ENCODE measurements around the gene AMBP.

AMBP gene

DNA sequence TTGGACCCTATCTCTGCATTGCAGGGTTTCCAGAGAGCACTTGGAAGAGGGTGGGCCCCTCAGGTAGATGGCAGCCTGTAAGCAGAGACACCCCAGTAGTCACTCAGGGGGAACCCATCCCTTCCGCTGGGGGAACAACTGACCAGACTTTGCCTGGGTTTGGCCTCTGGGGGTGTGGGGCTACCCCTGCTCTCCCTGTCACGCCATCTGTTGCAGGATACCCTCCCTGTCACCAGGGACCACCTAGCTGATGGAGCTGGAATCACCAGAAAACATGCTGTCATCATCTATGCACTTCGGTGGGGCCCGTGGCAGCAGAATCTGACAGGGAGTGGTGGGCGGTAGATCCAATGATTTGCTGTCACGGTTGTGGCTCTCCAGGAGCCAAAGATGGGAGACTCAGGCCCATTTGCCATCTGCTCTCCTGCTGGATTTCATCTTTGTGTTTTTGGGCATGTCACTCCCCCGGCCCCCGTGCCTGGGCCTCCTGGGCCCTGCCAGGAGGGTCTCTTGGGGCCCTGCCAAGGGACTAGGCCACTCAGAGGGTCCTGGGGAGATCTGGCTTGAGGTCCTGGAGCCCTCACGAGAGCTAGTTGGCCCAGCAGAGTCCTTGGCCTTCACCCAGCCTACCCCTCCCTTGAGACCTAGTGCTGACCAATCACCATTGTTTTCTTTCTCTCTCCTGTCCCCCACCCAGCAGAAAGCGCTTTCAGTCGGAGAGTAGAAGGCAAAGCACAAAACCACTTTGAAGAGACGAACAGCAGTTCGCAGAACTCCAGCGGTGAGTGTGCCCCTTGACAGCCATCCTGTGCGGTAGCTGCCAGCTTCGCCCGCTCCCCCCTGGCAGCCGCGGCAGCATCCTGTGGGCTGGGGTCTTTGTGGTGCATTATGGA is 45.9 kb downstream of the AMBP start:
- no peak overlapping the region for H3K23ac ChIP-seq (ENCODE audit: low read depth, low read length, poor library complexity)
- peak overlapping the region; percentile 53 for H3K27ac ChIP-seq (replicated peaks; ENCODE audit: low read length)
- peaks cover 0 to 3% of the 10 kb centered on the region in 2 donors for H3K9me3 ChIP-seq (replicated peaks in 1 of 2; ENCODE audit: control insufficient read depth in 2 of 2, insufficient read depth in 1 of 2, low read depth in 1 of 2, low read length in 2 of 2)
- no peak overlapping the region for H4K91ac ChIP-seq (ENCODE audit: low read depth, low read length, poor library complexity)
- no peak overlapping the region for H2BK15ac ChIP-seq (ENCODE audit: low read length)
- H3K18ac ChIP-seq (ENCODE audit: low read length), result no peak overlapping the region
- H3K79me1 ChIP-seq (ENCODE audit: low read depth, low read length), result no peaks in the 10 kb centered on the region
- no peaks in the 10 kb centered on the region for H3K27me3 ChIP-seq (ENCODE audit: control insufficient read depth in 3 of 3, insufficient read depth in 3 of 3, low read depth in 1 of 3, low read length in 3 of 3)
- no peak overlapping the region for H3K14ac ChIP-seq (ENCODE audit: low read length)
- peak overlapping the region; percentile 7 for H2AK5ac ChIP-seq (ENCODE audit: low read depth, low read length)
- no CpG with 5 or more reads among the region's 19 CpGs for WGBS, 2 donors (ENCODE audit: extremely low coverage in 2 of 2, insufficient read length in 2 of 2, insufficient replicate concordance in 1 of 2)
- DNase-seq (ENCODE audit: low spot score), result no peak
- H4K8ac ChIP-seq (ENCODE audit: low read depth, low read length), result no peak overlapping the region
- H3K4me1 ChIP-seq (ENCODE audit: control insufficient read depth in 2 of 2, insufficient read depth in 1 of 2, low read depth in 1 of 2, low read length in 2 of 2), result peaks cover 0 to 11% of the 10 kb centered on the region in 2 donors
- no peak overlapping the region for H2AFZ ChIP-seq (ENCODE audit: low read length)
- peaks cover 52 to 80% of the 10 kb centered on the region in 2 donors for H3K36me3 ChIP-seq (replicated peaks in 1 of 2; ENCODE audit: control insufficient read depth in 2 of 2, insufficient read depth in 2 of 2, low read length in 2 of 2)
- no peak overlapping the region for H3K4me2 ChIP-seq (ENCODE audit: insufficient read depth, low read length, poor library complexity, severe bottlenecking)
- H3K9ac ChIP-seq (ENCODE audit: low read depth, low read length, poor library complexity), result no peak overlapping the region
- H3K4ac ChIP-seq (ENCODE audit: low read length), result no peak overlapping the region
- H2BK120ac ChIP-seq (ENCODE audit: low read depth, low read length), result no peak overlapping the region
- H2BK5ac ChIP-seq (ENCODE audit: low read length), result no peak overlapping the region
- no peak overlapping the region for H2BK12ac ChIP-seq (ENCODE audit: low read length)
- no peak overlapping the region for H3K4me3 ChIP-seq (ENCODE audit: low read length in 2 of 2)

DNA sequence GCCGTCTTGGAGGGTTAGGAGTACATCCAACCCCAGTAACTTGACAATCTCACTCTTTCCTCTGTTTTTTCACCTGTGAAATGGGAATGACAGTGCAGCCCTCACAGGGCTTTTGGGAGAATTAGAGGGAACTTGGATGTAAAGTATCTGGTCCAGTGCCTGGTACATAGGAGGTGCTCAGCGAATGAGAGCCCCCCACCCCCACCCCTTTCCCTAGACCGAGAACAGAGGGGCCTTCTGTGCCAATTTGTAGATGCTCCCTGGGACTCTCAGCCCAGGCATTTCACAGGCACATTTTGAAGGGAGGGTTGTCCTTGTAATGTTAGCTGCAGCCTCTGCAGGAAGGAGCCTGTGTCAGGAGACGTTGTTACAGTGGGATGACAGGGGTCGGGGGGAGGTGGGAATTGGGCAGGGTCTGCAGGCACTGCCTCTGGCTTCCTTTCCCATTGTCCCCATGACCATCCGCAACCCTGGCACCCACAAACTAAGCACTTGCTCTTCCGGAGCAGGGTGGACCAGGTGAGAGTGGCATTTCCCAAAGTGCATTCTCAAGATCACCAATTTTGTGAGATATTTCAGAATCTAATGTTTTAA is 47.0 kb downstream of the AMBP start:
- Histone ChIP-seq H2BK12ac (ENCODE audit: low read length) (no peak overlapping the region), H3K27me3 (ENCODE audit: control insufficient read depth in 3 of 3, insufficient read depth in 3 of 3, low read depth in 1 of 3, low read length in 3 of 3) (no peaks in the 10 kb centered on the region), H3K36me3 (replicated peaks in 1 of 2; ENCODE audit: control insufficient read depth in 2 of 2, insufficient read depth in 2 of 2, low read length in 2 of 2) (peaks cover 43 to 74% of the 10 kb centered on the region in 2 donors), H3K4me1 (ENCODE audit: control insufficient read depth in 2 of 2, insufficient read depth in 1 of 2, low read depth in 1 of 2, low read length in 2 of 2) (peaks cover 0 to 11% of the 10 kb centered on the region in 2 donors), H2BK5ac (ENCODE audit: low read length) (no peak overlapping the region), H2BK15ac (ENCODE audit: low read length) (no peak overlapping the region), H3K4me3 (ENCODE audit: low read length in 2 of 2) (no peak overlapping the region), H2AFZ (ENCODE audit: low read length) (no peak overlapping the region), H3K9ac (ENCODE audit: low read depth, low read length, poor library complexity) (no peak overlapping the region), H3K18ac (ENCODE audit: low read length) (no peak overlapping the region), H3K4me2 (ENCODE audit: insufficient read depth, low read length, poor library complexity, severe bottlenecking) (no peak overlapping the region), H4K91ac (ENCODE audit: low read depth, low read length, poor library complexity) (no peak overlapping the region), H4K8ac (ENCODE audit: low read depth, low read length) (no peak overlapping the region), H2BK120ac (ENCODE audit: low read depth, low read length) (no peak overlapping the region), H3K9me3 (replicated peaks in 1 of 2; ENCODE audit: control insufficient read depth in 2 of 2, insufficient read depth in 1 of 2, low read depth in 1 of 2, low read length in 2 of 2) (no peaks in the 10 kb centered on the region), H3K4ac (ENCODE audit: low read length) (no peak overlapping the region), H3K27ac (replicated peaks; ENCODE audit: low read length) (no peak overlapping the region), H3K23ac (ENCODE audit: low read depth, low read length, poor library complexity) (no peak overlapping the region), H3K79me1 (ENCODE audit: low read depth, low read length) (peaks cover 1% of the 10 kb centered on the region), H3K14ac (ENCODE audit: low read length) (no peak overlapping the region), H2AK5ac (ENCODE audit: low read depth, low read length) (no peak overlapping the region)
- WGBS, 2 donors (ENCODE audit: extremely low coverage in 2 of 2, insufficient read length in 2 of 2, insufficient replicate concordance in 1 of 2), result no CpG with 5 or more reads among the region's 7 CpGs
- DNase-seq (ENCODE audit: low spot score), result no peak

DNA sequence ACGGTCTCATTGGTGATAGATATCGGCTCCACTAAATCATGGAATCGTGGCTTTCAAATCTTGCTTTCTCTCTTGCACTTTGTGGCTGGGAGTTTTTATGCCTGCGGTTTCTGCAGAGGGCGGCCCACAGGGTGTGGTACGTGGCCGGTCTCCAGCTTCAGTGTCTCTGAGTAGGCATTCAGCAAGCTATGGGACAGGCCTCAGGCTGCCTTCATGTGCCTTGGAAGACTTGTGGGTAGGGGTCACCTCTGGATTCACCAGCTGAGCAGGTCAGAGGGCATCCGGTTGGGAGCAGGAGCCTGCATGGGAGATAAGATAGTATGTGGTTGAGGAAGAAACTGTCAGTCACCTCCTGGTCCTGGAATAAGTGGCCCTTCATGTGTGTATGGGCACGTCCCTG is 47.7 kb downstream of the AMBP start:
- no peaks in the 10 kb centered on the region for H3K9me3 ChIP-seq (replicated peaks in 1 of 2; ENCODE audit: control insufficient read depth in 2 of 2, insufficient read depth in 1 of 2, low read depth in 1 of 2, low read length in 2 of 2)
- H3K27ac ChIP-seq (replicated peaks; ENCODE audit: low read length), result no peak overlapping the region
- H3K14ac ChIP-seq (ENCODE audit: low read length), result no peak overlapping the region
- no peak overlapping the region for H3K4ac ChIP-seq (ENCODE audit: low read length)
- no peak overlapping the region for H3K9ac ChIP-seq (ENCODE audit: low read depth, low read length, poor library complexity)
- H3K79me1 ChIP-seq (ENCODE audit: low read depth, low read length), result peaks cover 1% of the 10 kb centered on the region
- H4K8ac ChIP-seq (ENCODE audit: low read depth, low read length), result no peak overlapping the region
- H3K23ac ChIP-seq (ENCODE audit: low read depth, low read length, poor library complexity), result no peak overlapping the region
- peaks cover 39 to 76% of the 10 kb centered on the region in 2 donors for H3K36me3 ChIP-seq (replicated peaks in 1 of 2; ENCODE audit: control insufficient read depth in 2 of 2, insufficient read depth in 2 of 2, low read length in 2 of 2)
- H3K4me2 ChIP-seq (ENCODE audit: insufficient read depth, low read length, poor library complexity, severe bottlenecking), result no peak overlapping the region
- H3K4me3 ChIP-seq (ENCODE audit: low read length in 2 of 2), result peak overlapping the region in 1 of 2 donors; percentile 24
- no peak overlapping the region for H3K18ac ChIP-seq (ENCODE audit: low read length)
- no peak overlapping the region for H2BK12ac ChIP-seq (ENCODE audit: low read length)
- WGBS, 2 donors (ENCODE audit: extremely low coverage in 2 of 2, insufficient read length in 2 of 2, insufficient replicate concordance in 1 of 2), result no CpG with 5 or more reads among the region's 9 CpGs
- no peak overlapping the region for H2BK5ac ChIP-seq (ENCODE audit: low read length)
- H2AK5ac ChIP-seq (ENCODE audit: low read depth, low read length), result no peak overlapping the region
- H4K91ac ChIP-seq (ENCODE audit: low read depth, low read length, poor library complexity), result no peak overlapping the region
- no peak overlapping the region for H2AFZ ChIP-seq (ENCODE audit: low read length)
- no peak overlapping the region for H2BK15ac ChIP-seq (ENCODE audit: low read length)
- no peak for DNase-seq (ENCODE audit: low spot score)
- no peak overlapping the region for H2BK120ac ChIP-seq (ENCODE audit: low read depth, low read length)
- no peaks in the 10 kb centered on the region for H3K27me3 ChIP-seq (ENCODE audit: control insufficient read depth in 3 of 3, insufficient read depth in 3 of 3, low read depth in 1 of 3, low read length in 3 of 3)
- H3K4me1 ChIP-seq (ENCODE audit: control insufficient read depth in 2 of 2, insufficient read depth in 1 of 2, low read depth in 1 of 2, low read length in 2 of 2), result peaks cover 0 to 11% of the 10 kb centered on the region in 2 donors
